ENCODE measurements around the gene WBP2.

DNA sequence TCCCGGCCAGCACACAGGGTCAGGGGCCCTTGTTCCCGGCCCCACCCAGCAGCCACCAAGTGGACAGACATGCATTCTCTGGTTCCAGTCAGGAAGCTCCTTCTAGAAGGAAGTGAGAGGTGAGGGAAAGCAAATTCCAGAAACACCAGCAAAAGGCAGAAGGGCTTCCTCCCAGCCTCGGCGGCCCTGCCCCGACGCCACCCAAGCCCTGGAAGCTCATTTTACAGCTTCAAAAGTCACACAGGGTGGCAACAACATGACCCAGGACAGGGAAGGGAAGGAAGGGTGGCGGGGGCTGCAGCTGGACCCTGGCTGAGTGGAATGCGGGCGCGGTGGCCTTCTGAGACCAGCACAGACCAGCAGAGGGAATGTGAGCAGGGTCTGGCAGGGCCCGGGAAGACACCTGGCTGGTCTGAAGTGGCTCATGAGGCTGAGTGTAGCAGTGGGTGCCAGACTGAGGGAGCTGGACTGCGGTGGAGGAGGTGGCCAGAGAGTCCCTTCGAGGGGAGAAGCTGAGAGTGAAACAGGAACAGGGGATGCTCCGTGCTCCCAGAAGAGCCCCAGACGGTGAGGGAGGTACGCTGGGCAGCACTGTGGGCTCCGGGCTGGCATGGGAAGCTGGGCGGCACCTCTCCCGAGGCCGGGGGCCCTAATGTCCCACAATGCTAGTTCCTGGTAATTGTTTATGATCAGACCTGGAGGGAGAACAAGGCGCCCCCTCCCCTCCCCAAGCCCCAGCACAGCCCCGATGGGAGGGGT is 9.0 kb downstream of the WBP2 start:
- TF ChIP-seq POLR2A (IDR thresholded peaks at IDR 0.05; ENCODE audit: low read depth, low read length) (no peak), POLR2AphosphoS5 (IDR thresholded peaks at IDR 0.05; ENCODE audit: low read depth, low read length) (no peak), TAF1 (IDR thresholded peaks at IDR 0.05; ENCODE audit: borderline replicate concordance, low read depth, low read length) (no peak)

All from GM12892 (cell line).